Activated gamma-delta T cell treated with anti-CD3 and anti-CD28 coated beads, Interleukin-2, amount 50 U/mL, for 16 hours (primary cell): Measurements from ENCODE around the gene FOXD4L1.
"Not testable (repeated sequence)": the region's sequence is repeated elsewhere in the genome, so short reads cannot be mapped to it uniquely, and the experiment has no call there.

Source experiments
- DNase-seq: peaks from one replicate; pipeline ENCODE4 v3.0.0-alpha.2; 2020; ENCODE audit warnings: low read depth

FOXD4L1 gene

GRCh38 chr2:113498365-113498764 lies at the start of gene FOXD4L1:
Gene FOXD4L1 (plus strand): TSS chr2:113498665. CDS start chr2:113499257, 592 bp downstream.
- not testable (repeated sequence) for DNase-seq

- not testable (repeated sequence) for DNase-seq
Measured at GRCh38 chr2:113465770-113466169, 32.7 kb upstream of the FOXD4L1 start.

- not testable (repeated sequence) for DNase-seq
Measured at GRCh38 chr2:113476688-113477368, 21.6 kb upstream of the FOXD4L1 start.

GRCh38 chr2:113496527-113496926 lies 1.9 kb upstream of the FOXD4L1 start:
- not testable (repeated sequence) for DNase-seq

GRCh38 chr2:113499019-113499885 lies 787 bp downstream of the FOXD4L1 start:
- DNase-seq: not testable (repeated sequence)

GRCh38 chr2:113499886-113500722 lies 1.6 kb downstream of the FOXD4L1 start:
- not testable (repeated sequence) for DNase-seq

GRCh38 chr2:113500723-113501038 lies 2.2 kb downstream of the FOXD4L1 start:
- not testable (repeated sequence) for DNase-seq

GRCh38 chr2:113502216-113503093 lies 4.0 kb downstream of the FOXD4L1 start:
- not testable (repeated sequence) for DNase-seq

GRCh38 chr2:113503094-113504042 lies 4.9 kb downstream of the FOXD4L1 start:
- not testable (repeated sequence) for DNase-seq

- DNase-seq: not testable (repeated sequence)
Measured at GRCh38 chr2:113504081-113504480, 5.6 kb downstream of the FOXD4L1 start.

GRCh38 chr2:113507394-113508140 lies 9.1 kb downstream of the FOXD4L1 start:
- not testable (repeated sequence) for DNase-seq

- DNase-seq: not testable (repeated sequence)
Measured at GRCh38 chr2:113508187-113508586, 9.7 kb downstream of the FOXD4L1 start.

GRCh38 chr2:113510913-113511312 lies 12.4 kb downstream of the FOXD4L1 start:
- DNase-seq: not testable (repeated sequence)

- not testable (repeated sequence) for DNase-seq
Measured at GRCh38 chr2:113511859-113512258, 13.4 kb downstream of the FOXD4L1 start.

GRCh38 chr2:113515457-113515856 lies 17.0 kb downstream of the FOXD4L1 start:
- not testable (repeated sequence) for DNase-seq

GRCh38 chr2:113515995-113516394 lies 17.5 kb downstream of the FOXD4L1 start:
- not testable (repeated sequence) for DNase-seq

- DNase-seq: not testable (repeated sequence)
Measured at GRCh38 chr2:113517025-113517424, 18.6 kb downstream of the FOXD4L1 start.

- DNase-seq: not testable (repeated sequence)
Measured at GRCh38 chr2:113520837-113521236, 22.4 kb downstream of the FOXD4L1 start.

- not testable (repeated sequence) for DNase-seq
Measured at GRCh38 chr2:113521492-113521891, 23.0 kb downstream of the FOXD4L1 start.
